HG02885 (cell line): ENCODE data around the gene TCF12.

Source experiments
- ATAC-seq: cut with Tn5 transposase; IDR thresholded peaks from one replicate; pipeline ENCODE4 v1.9.1; 2021; ENCODE audit warnings: mild to moderate bottlenecking; ENCODE audit not compliant: unreplicated experiment, poor library complexity

Gene TCF12

DNA sequence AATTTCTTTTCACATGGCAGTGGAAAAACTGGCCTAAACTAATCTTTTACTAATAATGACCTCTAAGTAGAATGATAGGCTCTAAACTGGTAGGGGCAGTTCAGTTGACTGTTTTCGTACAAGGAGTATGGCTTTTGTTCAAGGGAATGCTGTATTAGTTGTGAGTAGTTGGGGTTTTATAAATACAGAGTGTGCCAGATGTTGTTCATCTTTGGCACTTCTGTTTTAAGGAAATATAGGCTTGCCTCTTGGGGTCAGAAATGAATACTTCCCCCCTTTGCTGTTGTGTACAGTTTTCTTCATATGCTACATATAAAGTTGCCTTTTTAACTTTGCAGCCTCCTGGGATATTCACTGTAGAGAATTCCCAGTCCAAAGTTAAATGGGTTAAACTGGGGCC, 276.9 kb downstream of the TCF12 start:
- ATAC-seq = no peak

DNA sequence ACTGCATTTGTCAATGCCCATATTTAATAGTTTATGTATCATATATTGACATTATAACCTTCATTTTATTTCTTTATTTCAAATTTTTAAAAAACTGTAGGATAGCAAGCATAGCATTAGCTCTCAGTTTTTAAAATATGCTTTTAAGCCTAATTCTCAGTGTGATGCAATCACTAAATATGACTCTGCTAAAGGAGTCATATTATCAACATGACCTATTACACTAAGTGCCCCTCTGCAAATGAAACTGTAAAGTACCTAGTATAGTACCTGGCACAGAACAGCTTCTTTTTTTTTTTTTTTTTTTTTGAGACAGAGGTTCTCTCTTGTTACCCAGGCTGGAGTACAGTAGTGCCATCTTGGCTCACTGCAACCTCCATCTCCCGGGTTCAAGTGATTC, 278.4 kb downstream of the TCF12 start:
- no peak for ATAC-seq

DNA sequence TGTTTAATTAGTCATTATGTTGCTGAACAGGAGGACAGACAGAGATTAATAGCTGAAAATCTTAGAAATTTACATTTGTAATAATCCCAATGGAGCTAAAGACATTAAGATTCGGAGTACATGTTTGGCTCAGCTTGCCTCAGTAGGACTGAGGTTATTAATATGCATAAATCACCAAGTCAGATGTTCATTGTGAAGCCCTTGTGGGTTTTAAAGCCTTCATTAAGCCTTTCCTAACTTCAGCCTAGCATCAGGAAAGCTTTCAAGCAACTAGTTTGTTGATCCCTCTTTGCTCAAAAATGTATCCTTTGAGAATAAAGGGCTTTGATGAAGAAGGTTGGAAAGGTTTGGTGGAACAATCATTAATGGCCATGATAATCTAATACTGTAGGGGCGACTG, 279.7 kb downstream of the TCF12 start:
- no peak for ATAC-seq

DNA sequence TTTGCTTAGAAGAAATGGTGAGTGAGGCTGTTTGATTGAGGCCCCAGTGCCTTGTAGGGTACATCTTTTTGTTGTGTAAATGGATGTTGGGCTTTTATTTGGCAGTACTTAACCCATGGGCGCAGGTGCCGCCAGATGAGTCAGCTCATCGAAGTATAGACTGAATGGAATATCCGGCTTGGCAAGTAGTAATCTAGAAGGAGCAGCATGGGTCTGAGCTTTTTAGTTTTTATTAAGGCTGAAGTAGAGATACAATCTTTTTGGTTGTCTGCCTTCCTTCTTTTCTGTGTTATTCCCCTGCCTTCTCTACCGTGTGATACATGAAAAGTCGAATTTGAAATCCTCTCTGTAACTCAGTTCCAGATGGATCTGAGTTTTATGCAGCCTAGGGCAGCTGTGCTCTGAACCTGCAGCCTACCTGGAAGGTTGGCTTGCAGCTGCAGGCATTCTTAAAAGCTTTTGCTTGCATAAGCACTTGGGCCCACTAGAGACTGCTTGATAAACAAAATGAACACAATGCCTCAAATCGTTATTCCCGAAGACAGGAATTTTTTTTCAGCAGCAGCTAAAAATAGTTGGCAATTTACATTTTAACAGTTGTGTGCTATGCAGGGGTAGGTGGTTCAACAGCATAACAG, 280.3 kb downstream of the TCF12 start:
- ATAC-seq = no peak

DNA sequence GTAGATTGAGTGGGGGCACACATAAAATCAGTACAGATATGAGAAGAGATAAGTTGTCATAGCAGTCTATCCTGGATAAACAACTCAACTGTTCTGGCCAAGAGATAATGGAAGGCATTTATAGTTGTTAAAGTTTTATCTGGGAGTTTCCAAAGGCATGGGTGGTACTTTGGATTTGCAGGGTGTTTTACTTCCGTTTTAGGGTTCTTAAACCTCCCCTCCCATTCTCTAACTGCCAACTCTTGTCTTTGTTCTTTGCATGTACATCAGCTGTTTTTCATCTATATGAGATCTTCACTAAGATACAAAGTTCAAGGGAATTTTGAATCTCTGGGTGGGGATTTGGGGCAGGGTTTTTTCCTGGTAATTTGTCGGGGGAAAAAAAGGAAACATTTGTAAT, 283.1 kb downstream of the TCF12 start:
- no peak for ATAC-seq

DNA sequence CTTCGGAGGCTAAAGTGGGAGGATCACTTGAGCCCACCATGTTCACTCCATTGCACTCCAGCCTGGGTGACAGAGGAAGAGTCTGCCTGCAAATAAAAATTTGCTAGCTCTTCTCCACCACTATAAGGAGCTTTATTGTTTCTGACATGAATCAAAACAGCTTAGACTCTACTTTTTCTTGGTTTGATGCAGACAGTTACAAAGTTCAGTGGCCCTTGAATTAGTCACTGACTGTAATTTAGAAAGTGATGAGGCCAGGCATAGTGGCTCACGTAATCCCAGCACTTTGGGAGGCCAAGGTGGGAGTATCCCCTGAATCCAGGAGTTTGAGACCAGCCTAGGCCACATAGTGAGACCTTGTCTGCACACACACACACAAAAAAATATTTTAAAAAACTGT, 285.5 kb downstream of the TCF12 start:
- no peak for ATAC-seq

DNA sequence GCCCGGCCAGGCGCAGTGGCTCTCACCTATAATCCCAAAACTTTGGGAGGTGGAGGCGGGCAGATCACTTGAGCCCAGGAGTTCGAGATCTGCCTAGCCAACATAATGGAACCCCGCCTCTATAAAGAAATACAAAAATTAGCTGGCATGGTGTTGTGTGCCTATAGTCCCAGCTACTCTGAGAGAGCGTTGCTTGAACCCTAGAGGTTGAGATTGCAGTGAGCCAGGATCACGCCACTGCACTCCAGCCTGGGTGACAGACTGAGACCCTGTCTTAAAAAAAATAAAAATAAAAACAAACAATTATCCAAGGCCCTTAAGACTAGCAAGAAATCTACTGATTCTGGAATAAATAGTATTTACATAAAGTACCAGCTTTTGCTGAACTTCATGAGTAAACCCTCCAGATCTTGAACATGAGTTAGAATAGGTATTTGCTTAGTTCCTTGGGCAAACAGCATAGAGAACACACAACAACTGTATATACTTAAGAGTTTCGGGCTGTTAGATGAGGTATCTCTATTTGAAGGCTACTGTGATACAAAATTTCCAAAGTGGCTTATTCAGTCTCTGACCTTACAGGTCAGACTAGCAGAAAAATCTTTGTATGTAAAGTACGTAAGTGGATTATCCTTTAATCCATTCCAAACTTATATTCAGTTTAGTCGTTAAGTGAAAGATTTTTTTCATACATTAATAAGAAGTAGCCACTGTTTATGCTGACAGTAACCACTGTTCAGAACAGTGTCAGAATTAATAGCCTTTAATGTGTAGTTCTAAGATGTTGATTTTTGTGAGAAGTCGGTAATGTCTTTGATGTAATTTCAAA, 286.8 kb downstream of the TCF12 start:
- no peak for ATAC-seq

DNA sequence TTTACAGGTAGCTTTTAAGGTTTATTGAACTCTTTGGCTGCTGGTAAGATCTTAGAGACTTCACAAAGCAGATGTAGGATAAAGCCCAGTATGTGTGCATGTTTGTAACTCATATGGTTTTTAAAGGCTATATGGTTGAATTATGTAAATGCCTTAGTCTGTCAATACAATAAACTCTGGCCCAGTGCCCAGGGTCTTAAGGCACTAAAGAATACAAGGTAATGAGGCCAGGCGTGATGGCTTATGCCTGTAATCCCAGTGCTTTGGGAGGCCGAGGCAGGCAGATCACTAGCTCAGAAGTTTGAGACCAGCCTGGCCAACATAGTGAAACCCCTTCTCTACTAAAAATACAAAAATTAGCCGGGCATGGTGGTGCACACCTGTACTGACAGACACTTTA, 287.6 kb downstream of the TCF12 start:
- no peak for ATAC-seq

DNA sequence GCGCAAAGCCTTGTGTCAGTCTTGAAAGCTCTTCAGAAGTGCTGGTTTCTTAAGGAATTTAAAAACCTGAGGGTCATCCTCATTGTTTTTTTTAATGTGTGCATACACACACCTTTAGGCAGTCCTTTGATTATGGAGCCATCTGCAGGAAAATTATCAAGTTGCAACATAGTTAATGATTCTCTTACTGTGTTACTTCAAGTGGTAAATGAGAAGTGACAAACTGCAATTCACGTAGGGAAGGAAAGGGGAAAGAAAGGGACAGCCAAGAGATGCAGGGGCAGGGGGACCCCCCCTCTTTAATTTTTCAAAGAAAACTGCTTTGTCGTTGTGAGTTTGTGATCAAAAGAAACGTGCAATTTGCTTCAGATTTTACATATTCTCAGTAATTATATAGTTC, 295.4 kb downstream of the TCF12 start:
- ATAC-seq = no peak

DNA sequence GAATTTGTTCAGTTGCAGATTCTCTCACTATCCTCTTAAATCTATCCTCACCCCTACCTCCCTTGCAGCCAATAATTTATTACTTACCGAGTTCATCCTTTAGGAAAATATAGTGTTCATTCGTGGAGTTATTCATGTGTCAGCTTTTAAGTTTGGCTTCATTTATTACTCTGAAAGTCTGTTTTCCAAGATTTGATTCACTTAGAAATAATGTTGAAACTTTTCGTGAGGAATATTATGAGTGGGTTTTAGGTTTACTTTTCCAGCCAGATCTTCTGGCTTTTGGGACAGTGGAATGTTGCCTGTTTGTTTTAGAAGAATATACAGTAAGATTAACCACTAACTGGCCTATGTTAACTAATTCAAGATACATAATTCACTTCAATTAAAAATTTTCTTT, 296.9 kb downstream of the TCF12 start:
- no peak for ATAC-seq

DNA sequence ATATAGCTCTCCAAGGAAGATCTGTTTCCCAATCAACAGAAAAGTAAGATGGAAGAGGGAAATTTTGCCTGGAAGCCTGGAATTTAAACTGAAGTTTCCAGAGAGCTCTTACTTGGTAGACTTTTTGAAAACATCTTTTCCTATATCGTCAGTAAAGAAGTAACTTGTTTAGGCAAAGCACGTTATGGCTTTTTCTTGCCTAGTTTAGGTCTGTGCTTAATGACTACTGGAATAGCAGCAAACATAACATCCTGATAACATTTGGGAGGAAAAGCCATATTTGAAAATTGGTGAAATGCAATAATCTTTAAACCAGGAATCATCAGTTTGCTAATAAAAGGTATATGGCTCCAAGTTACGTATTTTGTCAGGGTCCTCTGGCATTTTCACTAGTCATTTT, 297.4 kb downstream of the TCF12 start:
- no peak for ATAC-seq

DNA sequence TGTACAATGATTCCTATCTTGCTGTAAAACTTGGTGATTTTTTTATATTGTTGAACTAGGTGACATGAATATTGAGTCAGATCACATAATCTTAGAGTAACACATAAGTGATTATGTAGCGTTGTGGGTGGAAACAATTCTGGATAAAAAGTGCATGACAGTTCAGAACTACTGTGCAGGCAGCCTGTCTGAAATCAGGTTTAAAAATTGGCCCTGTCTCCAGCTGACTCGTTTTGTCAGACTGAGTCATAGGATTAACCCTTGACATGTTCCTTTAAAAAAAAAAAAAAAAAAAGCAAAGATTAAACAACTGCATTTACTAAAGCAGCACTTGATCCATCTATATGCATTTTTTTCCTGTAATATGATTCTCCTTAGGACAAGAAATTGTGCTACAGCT, 297.8 kb downstream of the TCF12 start:
- no peak for ATAC-seq

DNA sequence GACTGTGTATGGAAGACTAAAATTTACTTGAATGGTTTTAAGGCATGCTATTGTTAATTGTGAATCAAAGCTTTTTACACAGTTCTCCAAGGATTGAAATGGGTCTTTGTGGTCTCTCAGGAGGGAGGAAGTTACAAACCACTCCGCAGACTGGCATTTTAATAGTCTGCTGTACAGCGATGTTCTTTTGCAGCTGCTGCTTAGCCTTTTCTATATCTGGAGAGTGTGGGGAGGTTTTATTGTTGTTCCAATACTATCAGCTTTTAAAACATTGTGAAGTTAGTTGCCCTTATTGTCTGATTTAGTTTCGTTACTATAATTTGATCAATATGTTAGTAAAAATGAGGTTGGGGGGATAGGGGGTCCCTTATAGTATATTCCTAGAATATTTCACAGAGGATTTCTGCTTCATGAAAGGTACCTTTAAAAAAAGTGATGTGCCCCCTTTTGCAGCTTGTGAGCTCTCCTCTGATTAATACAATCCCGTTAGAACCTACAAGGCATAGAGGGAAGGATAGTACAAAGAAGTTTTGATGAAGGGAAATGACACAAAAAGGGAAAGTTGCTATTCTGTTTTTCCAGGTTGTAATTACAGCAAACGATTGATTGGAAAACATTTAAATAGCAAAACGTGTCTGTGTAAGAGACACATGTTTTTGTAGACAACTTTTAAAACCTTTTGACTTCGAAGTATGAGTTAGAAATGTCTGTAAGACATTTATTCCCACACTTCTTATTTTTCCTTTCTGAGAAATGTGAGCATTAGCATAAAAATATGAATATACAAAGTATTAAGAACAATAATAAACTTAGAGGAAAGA, 299.5 kb downstream of the TCF12 start:
- no peak for ATAC-seq

DNA sequence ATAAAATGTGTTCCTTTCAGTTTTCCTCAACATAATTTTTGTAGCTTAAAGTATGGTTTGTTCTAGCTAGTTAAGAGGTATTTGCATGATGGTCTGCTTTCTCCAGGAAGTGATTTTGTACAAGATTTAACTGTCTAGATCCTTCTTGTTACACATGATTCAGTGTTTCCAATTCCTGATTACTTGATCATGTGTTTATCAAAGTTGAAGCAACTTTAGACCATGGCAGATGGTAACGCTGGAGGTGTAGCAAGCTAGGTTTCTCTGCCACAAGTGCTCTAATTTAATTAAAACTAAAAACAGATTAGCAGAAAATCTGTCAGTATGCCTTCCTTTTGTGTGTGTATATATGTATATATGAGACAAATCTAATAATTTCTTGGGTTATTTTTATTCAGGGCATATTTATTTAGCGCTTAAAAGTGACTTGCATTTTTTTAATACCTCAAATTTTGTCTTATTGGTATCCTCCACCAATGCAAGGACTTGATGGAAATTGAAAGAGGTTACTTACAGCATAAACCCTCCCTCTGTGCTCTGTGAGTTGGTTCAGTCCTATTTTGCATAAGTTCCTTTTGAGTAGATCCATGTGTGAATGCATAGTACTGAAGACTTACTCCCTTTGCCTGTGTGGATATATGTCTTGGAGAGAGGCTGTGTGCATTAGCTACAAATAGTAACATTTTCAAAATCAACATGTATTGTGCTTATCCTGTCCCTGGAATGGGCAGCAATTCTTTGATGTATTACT, 300.6 kb downstream of the TCF12 start:
- no peak for ATAC-seq

DNA sequence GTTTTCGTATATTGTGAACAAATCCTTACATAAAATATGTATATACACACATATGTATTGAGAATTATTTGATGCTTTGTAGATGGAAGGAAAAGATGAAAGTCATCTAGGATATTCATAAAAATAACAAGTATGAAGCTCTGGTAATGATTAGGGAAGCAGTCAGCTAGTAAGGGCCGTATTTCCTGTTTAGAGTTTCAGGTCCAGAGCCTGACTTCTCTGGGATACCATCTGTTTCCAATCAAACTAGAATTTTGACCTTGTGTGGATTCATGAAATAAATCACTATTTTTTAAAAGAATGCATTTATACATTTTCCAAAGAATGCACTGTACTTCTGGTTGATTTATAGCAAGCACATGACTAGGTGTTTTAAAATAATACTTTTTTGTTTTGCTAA, 301.8 kb downstream of the TCF12 start:
- no peak for ATAC-seq

DNA sequence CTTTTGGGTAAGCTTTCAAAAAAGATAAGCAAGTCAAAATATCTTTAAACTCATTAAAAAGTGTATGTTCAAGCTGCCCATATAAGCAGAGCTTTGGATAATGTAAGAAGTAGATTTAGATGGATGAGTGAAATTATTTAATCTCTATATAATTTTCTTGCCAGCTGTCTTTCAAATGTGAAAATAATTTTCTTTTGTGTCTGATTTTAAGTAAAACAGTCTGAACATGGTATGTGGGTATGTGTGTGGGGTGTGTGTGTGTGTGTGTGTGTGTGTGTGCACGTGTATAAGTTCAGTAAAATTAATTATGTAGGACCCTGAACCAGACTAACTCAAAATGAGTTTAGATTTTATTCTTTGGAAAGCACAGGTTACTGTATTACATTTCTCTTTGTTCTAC, 302.7 kb downstream of the TCF12 start:
- ATAC-seq = no peak

DNA sequence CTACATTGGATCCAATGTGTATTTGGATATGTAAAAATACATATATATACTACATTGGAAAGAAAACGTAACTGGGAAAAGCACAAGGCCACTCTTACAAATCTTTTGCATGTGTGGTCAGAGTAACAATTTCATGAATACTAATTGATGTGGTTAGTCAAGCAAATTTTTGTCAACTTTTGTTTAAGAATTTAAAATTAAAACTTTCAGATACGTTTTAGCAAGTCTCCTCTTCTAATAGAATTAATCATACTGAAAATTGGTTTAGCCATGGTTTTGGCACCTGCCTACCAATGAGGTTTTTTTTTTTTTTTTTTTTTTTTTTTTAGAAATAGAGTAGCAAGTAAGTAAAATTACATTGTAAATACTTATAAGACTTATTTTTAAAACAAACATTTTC, 304.9 kb downstream of the TCF12 start:
- ATAC-seq = no peak

DNA sequence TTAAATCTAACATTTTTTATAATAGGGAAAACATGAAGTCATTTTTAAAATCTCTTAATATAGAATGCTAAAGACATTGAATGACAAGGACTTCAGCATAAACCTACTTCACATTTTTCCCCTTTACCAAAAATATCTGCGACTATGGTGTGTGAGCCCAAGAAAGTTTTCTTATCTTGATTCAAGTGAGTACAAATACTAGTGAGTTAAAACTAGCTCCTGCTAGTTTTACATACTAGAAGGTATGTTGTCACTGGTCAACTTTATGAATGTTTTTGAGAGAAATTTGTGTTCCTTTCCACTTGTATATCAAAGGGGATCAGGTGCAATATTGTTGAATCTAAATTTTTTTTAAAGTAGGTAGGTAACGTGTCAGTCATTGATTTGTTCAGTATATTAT, 305.4 kb downstream of the TCF12 start:
- ATAC-seq = no peak

DNA sequence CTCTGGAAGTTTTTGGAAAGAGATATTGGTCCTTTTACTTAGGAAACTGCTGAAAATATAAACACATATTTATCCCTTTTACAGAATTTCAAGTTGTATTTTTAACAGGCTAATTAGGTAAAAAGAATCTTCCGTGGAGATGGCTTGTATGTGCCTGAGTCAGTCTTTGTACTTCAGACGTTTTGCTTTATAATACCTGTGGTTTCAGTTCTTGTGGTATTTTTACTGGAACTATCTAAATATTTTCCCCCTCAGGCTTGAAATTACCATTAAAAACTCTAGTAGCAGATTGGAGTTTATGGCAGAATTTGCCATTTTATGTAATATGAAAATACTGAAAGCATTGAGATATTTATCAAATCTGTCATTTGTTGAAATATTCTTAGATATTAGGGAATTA, 306.2 kb downstream of the TCF12 start:
- no peak for ATAC-seq

DNA sequence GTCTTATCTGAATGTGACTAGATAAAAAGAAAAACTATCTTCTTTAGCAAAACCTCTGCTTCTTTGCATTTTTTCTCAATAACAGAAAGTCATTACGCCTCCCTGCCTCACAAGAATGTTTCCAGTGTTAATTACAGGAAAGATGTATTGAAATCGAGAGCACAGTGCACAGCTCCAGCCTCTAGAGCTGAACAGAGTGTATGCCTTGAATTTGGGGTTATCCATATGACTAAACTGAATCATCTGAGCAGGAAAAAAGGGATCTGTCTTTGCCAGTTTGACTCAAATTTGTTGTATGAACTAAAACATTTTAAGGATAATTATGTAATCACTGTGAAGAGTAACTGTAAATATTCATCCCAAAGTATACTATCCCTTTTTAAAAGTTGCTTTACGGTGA, 308.7 kb downstream of the TCF12 start:
- ATAC-seq = no peak

DNA sequence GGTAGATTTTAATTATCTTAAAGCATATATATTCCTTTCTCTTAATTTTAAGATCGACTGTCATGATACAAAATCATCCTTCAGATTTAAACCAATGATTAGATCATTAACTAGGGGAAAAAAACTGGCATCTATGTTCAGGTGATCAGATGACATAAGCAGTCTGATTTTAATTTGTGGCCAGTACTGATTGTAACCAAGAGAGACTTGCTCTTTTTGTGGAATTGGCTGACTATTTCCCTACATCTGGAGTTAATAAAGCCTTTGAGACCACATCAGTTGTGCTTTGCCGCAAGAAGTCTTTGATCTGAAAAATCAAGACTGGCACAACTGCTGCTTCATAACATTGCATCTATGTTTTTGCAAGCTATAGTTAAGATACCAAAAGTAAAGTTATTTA, 309.5 kb downstream of the TCF12 start:
- no peak for ATAC-seq
